Liver (tissue), 3 donors: ENCODE results near the gene EFCAB12.

Experiments
- ATF3 ChIP-seq: IDR thresholded peaks from 2 replicates; pipeline ENCODE4 v1.6.1; 2016; ENCODE audit warnings: antibody characterized with exemption
- CTCF ChIP-seq: fragments of 150-350 bp; IDR thresholded peaks from 2 replicates; pipeline ENCODE4 v1.5.1; 2017; ENCODE audit warnings: improper control_type of control experiment, low read depth, low read length; ENCODE audit not compliant: missing input control
- EGR1 ChIP-seq, 2 donors: IDR thresholded peaks; 2 replicates each; pipeline ENCODE4 v1.6.1; 2016 to 2018; ENCODE audit warnings: antibody characterized with exemption in 2 of 2, low read depth in 2 of 2
- FOXA1 ChIP-seq: IDR thresholded peaks from 2 replicates; pipeline ENCODE4 v1.6.1; 2016; ENCODE audit warnings: antibody characterized with exemption
- JUND ChIP-seq, 2 donors: IDR thresholded peaks; 2 replicates each; pipeline ENCODE4 v1.6.1; 2016; ENCODE audit warnings: antibody characterized with exemption in 2 of 2
- MAX ChIP-seq: IDR thresholded peaks from 2 replicates; pipeline ENCODE4 v1.6.1; 2016; ENCODE audit warnings: antibody characterized with exemption
- RAD21 ChIP-seq, 2 donors: IDR thresholded peaks; 2 replicates each; pipeline ENCODE4 v1.6.1; 2016; ENCODE audit warnings: antibody characterized with exemption in 2 of 2, mild to moderate bottlenecking in 2 of 2
- REST ChIP-seq: IDR thresholded peaks from 2 replicates; pipeline ENCODE4 v1.6.1; 2016; ENCODE audit warnings: antibody characterized with exemption, mild to moderate bottlenecking
- RXRA ChIP-seq, 2 donors: IDR thresholded peaks; 2 replicates each; pipeline ENCODE4 v1.6.1; 2017 to 2018; ENCODE audit warnings: antibody characterized with exemption in 2 of 2, mild to moderate bottlenecking in 1 of 2
- SP1 ChIP-seq: IDR thresholded peaks from 2 replicates; pipeline ENCODE4 v1.6.1; 2018; ENCODE audit warnings: antibody characterized with exemption, mild to moderate bottlenecking
- TAF1 ChIP-seq: conservative IDR thresholded peaks from 2 replicates; pipeline ENCODE4 v1.6.1; 2016; ENCODE audit warnings: antibody characterized with exemption, mild to moderate bottlenecking
- YY1 ChIP-seq: IDR thresholded peaks from 2 replicates; pipeline ENCODE4 v1.6.1; 2016; ENCODE audit warnings: antibody characterized with exemption, mild to moderate bottlenecking
- donor health status: healthy.
- donor health status: healthy.

GRCh38 chr3:129460572-129460971 is 32.1 kb upstream of the EFCAB12 start:
- no peak for TF ChIP-seq CTCF
- TF ChIP-seq ATF3, result no peak
- no peak for TF ChIP-seq REST
- TF ChIP-seq TAF1, result no peak
- TF ChIP-seq SP1, result no peak
- no peak for TF ChIP-seq RAD21 (IDR thresholded peaks at IDR 0.05)
- TF ChIP-seq YY1, result no peak
- no peak for TF ChIP-seq MAX
- no peak for TF ChIP-seq FOXA1
- no peak for TF ChIP-seq RXRA (IDR thresholded peaks at IDR 0.05)
- TF ChIP-seq EGR1 (IDR thresholded peaks at IDR 0.05; ENCODE audit: low read depth in 2 of 2), result no peak
- TF ChIP-seq JUND (IDR thresholded peaks at IDR 0.05), result no peak
